NCI-H1436 treated with DMSO at 0.1 percent for 48 hours (cell line): ENCODE data around the gene OBSL1.

ENCODE experiments used
- DNase-seq: peaks from one replicate; lab custom pipeline; 2025; lab: John Stamatoyannopoulos, UW

The OBSL1 gene

DNA sequence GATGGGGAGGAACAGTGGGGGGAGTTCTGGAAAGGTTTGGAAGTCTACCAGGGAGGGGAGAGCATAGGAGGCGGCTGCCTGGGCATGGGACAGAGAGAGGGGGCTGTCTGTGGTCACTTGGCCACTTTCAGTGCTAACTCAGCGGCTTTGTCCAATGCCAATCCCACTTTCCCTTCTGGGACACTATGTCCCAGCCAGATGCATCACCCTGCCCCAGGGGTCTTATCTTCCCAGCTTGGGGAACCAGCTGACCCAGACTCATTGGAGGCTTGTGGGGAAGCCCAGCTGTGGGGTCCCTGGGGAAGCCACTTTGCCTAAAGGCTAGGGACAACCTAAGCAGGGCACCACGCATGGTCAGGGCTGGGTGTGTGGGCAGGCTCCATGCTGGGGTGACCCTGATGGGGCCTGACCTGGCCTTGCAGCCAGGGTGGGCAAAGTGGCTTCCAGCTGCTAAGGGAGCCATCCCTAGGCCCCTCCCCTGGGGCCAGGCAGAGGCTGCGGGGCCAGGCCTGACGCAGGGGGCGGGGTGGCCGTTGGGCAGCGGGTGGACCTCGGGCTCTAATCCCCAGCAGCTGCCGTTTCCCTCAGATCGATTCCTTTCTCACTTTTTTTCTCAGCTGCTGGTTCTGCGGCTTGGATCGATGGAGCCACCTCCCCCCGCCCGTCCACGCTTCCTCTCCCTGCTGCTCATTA lies 58.7 kb downstream of the OBSL1 start:
- DNase-seq: no peak

- DNase-seq: no peak
Observed at GRCh38 chr2:219511547-219512325, 59.6 kb downstream of the OBSL1 start.

DNA sequence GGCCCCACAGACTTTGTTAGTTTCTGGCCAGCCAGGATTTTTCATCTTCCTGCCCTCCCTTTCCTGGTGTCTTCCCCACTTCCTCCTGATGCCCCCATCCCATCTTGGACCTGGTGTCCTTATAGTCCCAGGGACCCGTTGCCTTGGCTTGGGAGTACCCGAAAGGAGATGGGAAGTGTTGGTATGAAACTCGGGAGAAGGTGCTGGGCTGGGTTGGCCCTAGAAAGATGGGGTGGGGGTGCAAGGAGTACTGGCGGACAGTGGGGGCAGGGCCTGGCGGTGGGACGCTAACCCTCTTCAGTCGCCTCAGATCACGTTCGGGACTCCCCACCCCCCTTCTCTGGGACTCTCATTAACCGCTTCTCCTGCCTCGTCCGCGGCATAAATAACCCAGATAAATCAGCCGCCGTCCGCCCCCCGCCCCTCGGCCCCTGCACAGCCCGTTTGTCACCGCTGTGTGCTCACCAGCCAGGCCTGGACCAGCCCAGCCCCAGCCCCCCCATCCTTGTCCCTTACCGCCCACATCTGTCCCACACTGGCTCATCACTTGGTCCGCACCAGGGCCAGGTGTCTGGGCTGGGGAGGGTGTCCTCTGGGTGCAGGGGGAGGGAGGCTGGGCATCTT lies 60.7 kb downstream of the OBSL1 start:
- no peak for DNase-seq

DNA sequence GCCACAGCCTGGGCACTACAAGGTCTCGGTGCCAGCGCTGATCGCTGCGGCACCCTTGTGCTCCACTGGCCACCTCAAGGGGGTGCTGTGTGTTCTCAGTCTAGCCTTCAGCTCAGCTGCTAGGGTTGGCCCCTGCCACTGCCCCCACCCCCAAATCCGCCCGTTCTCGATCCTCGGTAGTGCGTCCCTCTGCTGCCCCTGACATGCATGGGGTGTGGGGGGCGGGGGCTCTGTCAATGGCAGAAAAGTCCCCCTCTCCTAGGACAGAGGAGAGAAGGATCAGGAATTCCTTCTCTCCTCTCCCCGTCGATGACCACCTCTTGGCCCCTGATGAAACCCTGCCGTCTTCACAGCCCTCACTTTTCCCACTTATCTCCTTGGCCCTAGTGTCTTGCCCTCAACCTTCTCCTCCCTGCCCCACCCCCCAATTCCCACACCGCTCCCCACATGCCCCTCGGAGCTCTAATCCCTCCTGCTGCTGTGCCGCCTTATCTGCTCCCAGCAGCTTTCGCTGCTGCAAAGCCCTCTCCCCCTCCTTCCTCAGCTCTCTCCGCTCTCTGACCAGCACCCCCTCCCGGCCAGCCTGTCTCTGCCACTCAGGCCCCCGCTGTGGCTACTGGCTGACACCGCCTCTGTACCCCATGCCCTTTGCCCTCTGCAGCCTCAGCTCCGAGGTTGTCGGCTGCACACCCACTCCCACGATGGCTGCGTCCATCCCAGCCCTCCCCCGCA lies 61.4 kb downstream of the OBSL1 start:
- no peak for DNase-seq

GRCh38 chr2:219508971-219509779 lies 62.2 kb downstream of the OBSL1 start:
- no peak for DNase-seq

DNA sequence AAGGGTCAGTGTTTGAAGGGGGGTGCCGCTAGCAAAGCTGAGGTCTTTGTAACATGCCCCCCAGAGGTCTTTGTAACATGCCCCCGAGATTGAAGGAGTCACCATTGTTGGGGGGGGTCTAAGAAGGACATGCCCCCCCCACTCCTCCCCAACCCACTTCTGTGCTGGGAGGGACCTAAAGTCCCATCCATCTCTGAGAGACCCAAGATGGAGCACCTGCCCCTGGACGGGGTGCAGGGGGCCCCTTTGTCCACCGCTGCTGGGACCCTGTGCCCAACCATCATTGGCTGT lies 63.0 kb downstream of the OBSL1 start:
- no peak for DNase-seq

GRCh38 chr2:219507581-219508443 lies 63.5 kb downstream of the OBSL1 start:
- no peak for DNase-seq

- DNase-seq: no peak
Observed at GRCh38 chr2:219506802-219507526, 64.4 kb downstream of the OBSL1 start.

GRCh38 chr2:219506153-219506801 lies 65.1 kb downstream of the OBSL1 start:
- no peak for DNase-seq

GRCh38 chr2:219505585-219505984 lies 65.8 kb downstream of the OBSL1 start:
- DNase-seq: no peak

DNA sequence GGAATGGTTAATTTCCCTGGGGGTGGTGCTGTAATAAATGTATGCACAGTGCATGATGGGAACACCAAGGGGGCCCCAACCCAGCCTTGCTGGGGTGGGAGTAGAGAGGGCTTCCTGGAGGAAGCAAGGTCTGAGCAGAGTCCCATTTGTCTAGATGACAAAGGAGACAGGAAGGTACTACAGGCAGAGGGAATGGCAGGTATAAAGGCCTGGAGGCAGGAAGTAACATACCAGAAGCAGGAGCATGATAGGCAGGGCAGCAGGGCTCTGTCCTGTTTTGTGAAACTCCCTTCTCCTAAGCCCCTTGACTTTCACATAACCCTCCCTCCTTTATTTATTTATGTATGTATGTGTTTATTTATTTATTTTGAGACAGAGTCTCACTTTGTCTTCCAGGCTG lies 68.7 kb downstream of the OBSL1 start:
- no peak for DNase-seq

DNA sequence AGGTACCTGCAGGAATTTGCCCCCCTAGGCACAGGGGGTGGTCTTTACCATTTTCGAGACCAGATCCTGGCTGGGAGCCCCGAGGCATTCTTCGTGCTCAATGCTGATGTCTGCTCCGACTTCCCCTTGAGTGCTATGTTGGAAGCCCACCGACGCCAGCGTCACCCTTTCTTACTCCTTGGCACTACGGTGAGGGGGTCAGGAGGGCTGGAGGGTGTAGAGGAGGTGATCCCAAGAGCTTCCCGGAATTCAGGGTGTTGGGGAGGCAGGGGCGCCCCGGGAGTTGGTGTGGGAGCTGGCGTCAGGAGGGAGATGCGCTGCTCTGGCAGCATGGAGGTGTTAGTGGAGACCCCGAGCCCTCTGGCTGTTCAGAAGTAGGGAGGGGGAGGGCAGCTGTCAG lies 69.5 kb downstream of the OBSL1 start:
- no peak for DNase-seq
